DMS153 treated with DMSO at 0.1 percent for 48 hours (cell line): Measurements from ENCODE around the gene IL36G.
A peak's percentile ranks its signal among the peaks of the same experiment; 100 is the strongest.

Experiments used
- DNase-seq: peaks from one replicate; lab custom pipeline; 2025; ENCODE audit not compliant: unreplicated experiment; lab: John Stamatoyannopoulos, UW

IL36G gene

GRCh38 chr2:112972423-112973086 lies 5.3 kb upstream of the IL36G start:
- no peak for DNase-seq

GRCh38 chr2:112973156-112973555 lies 4.7 kb upstream of the IL36G start:
- DNase-seq: no peak

- DNase-seq: no peak
Observed at GRCh38 chr2:112979731-112980130, 1.9 kb downstream of the IL36G start.

GRCh38 chr2:112980537-112980936 lies 2.7 kb downstream of the IL36G start:
- DNase-seq: no peak

DNA sequence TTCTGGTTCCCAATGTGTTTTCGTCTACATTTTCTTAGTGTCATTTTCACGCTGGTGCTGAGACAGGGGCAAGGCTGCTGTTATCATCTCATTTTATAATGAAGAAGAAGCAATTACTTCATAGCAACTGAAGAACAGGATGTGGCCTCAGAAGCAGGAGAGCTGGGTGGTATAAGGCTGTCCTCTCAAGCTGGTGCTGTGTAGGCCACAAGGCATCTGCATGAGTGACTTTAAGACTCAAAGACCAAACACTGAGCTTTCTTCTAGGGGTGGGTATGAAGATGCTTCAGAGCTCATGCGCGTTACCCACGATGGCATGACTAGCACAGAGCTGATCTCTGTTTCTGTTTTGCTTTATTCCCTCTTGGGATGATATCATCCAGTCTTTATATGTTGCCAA lies 7.3 kb downstream of the IL36G start:
- DNase-seq: no peak

DNA sequence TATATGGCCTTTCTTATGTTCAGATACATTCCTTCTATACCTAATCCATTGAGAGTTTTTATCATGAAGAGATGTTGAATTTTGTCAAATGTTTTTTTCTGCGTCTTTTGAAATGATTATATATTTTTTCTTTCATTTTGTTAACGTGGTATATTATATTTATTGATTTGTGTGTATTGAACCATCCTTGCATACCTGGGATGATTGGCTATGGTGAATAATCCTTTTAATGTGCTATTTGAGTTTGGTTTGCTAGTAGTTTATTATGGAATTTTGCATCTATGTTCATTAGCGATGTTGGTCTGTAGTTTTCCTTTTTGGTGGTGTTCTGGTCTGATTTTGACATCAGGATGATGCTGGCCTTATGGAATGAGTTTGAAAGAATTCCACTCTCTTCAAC lies 11.8 kb downstream of the IL36G start:
- no peak for DNase-seq

GRCh38 chr2:112993831-112994230 lies 16.0 kb downstream of the IL36G start:
- no peak for DNase-seq

- no peak for DNase-seq
Observed at GRCh38 chr2:112994648-112995047, 16.8 kb downstream of the IL36G start.

GRCh38 chr2:112995346-112995920 lies 17.6 kb downstream of the IL36G start:
- DNase-seq: no peak

DNA sequence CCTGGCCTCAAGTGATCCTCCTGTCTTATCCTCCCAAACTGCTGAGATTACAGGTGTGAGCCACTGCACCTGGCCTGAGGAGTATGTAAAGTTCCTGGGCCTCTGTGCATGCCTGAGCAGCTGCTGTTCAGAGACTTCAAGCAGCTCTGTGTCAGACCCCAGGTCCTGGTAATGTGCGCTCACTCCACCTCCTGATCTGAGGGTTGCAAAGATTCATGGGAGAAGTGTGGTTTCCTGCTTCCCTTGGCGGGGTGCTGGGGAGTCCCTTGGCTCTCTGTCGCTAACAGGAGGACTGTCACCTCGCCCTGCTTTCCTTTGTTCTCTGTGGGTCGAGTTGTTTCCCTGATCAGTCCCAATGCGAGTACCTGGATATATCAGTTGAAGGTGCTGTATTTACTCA lies 18.8 kb downstream of the IL36G start:
- no peak for DNase-seq

DNA sequence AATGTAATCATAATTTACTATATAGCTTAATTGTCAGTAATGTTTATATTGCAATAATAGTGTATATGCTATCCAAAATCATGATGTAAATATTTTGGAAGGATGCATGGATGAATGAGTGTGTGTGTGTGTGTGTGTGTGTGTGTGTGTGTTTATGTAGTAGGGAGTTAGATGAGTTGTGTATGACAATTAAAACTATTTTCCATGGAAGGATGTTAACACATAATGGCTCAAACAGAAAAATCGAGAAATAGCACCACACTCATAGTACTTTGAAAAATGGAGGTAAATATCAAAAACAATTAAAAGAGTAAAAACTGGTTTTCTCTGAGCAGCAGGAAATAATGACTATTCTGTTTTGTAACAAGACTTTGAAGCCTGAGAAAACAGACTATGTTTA lies 19.3 kb downstream of the IL36G start:
- DNase-seq: no peak

DNA sequence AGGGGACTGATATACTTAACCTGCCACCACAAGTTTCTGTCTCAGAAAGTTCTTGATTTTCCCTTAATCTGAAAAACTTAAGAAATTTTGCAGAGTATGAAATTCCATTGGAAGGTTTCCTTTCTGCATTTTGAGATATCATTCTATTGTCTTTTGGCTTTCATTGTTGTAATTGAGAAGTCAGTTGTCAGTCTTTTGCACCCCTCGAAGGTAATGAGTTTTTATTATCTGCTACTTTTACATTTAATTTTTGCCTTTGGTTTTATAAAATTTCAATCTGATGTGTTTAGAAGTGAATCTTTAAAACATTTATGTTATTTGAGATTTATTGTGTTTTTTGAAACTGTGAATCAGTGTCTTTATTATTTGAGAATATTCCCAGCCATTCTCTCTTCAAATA lies 22.6 kb downstream of the IL36G start:
- peak; percentile 4 for DNase-seq

- DNase-seq: no peak
Observed at GRCh38 chr2:113002677-113003076, 24.9 kb downstream of the IL36G start.

GRCh38 chr2:113005030-113005509 lies 27.3 kb downstream of the IL36G start, which contains the start of gene IL36A:
Gene IL36A, plus strand, starts transcription at chr2:113005459. Its CDS starts 413 bp downstream, at chr2:113005872.
- no peak for DNase-seq

DNA sequence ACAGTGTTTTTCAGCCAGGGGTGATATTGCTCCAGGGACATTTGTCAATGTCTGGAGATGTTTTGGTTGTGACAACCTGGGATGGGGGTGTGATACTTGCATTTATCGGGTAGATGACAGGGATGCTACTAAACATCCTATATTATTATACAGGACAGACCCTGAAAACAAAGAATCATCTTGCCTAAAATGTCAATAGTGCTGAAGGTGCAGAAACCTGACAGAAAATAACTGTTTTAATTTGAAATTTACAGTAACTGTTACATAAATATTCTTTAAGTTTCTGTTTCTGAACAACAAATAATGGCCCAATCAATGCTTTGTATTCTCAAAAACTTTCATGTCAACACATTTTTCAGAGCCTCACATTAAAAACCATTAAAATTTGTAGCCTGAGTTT lies 29.4 kb downstream of the IL36G start:
- DNase-seq: no peak

- no peak for DNase-seq
Observed at GRCh38 chr2:113009622-113010021, 31.8 kb downstream of the IL36G start.

GRCh38 chr2:113010088-113010487 lies 32.3 kb downstream of the IL36G start:
- no peak for DNase-seq

- DNase-seq: no peak
Observed at GRCh38 chr2:113011108-113011507, 33.3 kb downstream of the IL36G start.

- DNase-seq: no peak
Observed at GRCh38 chr2:113012436-113013335, 34.9 kb downstream of the IL36G start.

DNA sequence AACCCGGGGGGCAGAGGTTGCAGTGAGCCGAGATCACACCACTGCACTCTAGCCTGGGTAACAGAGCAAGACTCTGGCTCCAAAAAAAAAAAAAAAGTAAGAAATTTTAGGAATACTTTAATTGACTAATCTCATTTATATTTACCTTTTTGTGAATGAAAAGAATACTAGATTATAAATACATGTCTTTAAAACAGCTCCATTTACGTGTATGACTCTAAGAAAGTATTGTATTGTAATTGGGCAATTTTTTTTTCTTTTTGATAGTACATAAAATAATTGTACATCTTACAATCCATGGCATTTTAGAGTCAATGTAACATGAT lies 35.5 kb downstream of the IL36G start:
- no peak for DNase-seq

DNA sequence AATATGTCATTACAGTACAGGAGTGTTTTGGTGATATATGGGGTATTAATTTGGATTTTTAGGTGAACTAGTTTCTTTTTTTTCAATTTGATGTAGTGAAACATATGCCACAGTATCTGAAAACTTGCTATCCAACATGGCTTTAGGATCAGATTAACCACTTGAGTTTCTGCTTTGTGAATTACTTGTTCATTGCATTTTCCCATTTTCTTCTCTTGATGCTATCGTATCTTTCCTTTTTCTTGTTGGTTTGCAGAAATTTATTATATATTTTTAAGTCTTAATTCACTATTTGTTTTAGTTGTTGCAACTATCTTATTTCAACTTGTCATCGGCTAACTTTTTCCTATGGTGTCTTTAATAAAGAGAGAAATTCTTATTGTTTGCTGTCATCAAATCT lies 36.3 kb downstream of the IL36G start:
- DNase-seq: no peak

- no peak for DNase-seq
Observed at GRCh38 chr2:113015042-113015441, 37.2 kb downstream of the IL36G start.
